ENCODE measurements around the gene SEMA3E. TPM values are rescaled to one million over a fixed set of nuclear protein-coding genes. Genes with fewer than 3 reads are reported as not detected.
"Not testable (repeated sequence)": the region's sequence is repeated elsewhere in the genome, so short reads cannot be mapped to it uniquely, and the experiment has no call there.

The SEMA3E gene
- total RNA-seq: 1 to 10 TPM in 1 of 2 donors, under 1 TPM in 1; 0.21 to 1.1 TPM
- long read RNA-seq: 0 reads

GRCh38 chr7:83648464-83649241 is at the start of gene SEMA3E:
Gene SEMA3E (minus strand): TSS chr7:83649139.
- intact Hi-C loops (cut with DNase I): no loop called here
- peak; percentile 19 for DNase-seq
- peak in 1 of 2 donors; percentile 69 for ATAC-seq

- DNase-seq (no peak), ATAC-seq (no peak)
- intact Hi-C loops (cut with DNase I): no loop called here
Observed at GRCh38 chr7:83697804-83698530, 49.0 kb upstream of the SEMA3E start.

DNA sequence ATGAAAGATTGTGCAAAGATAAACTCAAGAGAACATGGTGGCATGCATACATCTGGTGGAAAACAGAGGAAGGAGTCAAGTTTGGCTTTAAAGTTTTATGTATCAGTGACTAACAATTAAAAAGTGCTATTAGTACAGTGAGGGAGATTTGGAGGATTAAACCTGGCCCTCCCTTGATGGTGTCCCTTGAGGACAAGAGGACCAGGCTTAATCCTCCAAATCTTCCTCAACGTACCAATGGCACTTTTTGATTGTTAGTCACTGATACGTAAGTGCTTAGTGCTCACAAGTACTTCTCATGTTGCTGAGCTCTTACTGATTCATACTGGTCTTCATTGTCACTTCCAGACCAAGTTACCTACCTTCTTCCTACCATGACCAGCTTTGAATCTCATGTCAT is 47.2 kb upstream of the SEMA3E start:
- intact Hi-C loops (cut with DNase I): no loop called here
- DNase-seq: no peak
- no peak for ATAC-seq

DNA sequence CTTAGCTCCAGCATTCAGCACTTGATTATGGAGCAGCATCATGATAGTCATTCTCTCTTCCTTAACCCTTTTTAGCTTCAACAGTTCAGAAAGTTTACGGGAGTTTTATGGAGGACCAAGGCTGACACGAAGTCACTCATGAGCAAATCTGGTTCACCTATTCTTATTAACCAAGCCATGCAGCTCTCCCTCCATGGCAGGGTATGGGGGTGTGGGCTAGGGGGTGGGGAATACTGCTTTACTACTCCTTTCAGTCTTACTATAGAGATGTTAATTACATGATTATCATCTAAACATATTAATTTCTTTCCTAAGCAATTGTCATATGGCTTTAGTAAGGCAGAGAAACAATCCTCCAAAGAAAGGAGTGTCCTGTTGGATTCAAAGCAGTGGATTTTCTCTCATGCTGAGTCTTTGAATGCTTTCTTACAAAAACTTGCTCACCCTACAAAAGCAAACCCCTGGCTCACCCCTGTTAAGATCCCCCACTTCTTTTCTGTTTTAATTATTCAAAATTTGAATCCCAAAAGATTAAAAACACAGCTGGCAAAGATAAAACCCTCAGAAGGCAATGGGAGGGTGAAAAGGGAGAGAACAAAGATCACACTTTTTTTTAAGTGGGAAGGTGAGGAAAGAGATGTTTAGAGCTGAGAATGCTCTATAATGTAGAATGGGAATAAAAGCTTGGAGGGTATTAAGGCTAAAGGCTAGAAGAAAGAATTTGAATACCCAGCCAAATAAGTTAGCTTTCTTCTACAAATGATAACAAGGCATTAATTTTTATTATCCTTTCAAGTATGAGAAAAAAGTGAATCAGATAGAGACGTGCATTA is 46.4 kb upstream of the SEMA3E start:
- DNase-seq: no peak
- intact Hi-C loops (cut with DNase I): no loop called here
- no peak for ATAC-seq

- intact Hi-C loops (cut with DNase I): no loop called here
- ATAC-seq: no peak
Observed at GRCh38 chr7:83693256-83693655, 44.3 kb upstream of the SEMA3E start.

GRCh38 chr7:83691095-83691494 is 42.2 kb upstream of the SEMA3E start:
- ATAC-seq (no peak), DNase-seq (no peak)
- intact Hi-C loops (cut with DNase I): no loop called here

More at GRCh38 chr7:83693256-83693655, 44.3 kb upstream of the SEMA3E start:
- no peak for DNase-seq

DNA sequence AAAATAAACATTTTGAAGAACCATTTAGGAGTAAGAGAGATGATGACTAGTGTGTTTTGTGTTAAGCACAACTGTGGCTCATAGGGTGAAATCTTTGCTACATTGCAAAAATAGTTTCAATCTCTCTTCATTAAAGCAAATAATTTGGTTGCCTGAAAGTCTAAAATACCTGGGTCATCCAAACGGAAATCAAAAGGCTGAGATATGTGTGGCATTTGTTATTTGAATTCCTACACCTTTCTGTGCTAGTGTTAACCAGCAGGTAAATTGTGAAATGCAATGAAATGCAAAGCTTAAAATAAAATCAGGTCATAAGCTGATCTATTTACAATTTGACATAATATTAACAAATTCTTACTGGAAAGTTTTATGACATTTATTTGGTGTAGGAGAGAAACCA is 40.9 kb upstream of the SEMA3E start:
- ATAC-seq: no peak
- no peak for DNase-seq
- intact Hi-C loops (cut with DNase I): no loop called here

DNA sequence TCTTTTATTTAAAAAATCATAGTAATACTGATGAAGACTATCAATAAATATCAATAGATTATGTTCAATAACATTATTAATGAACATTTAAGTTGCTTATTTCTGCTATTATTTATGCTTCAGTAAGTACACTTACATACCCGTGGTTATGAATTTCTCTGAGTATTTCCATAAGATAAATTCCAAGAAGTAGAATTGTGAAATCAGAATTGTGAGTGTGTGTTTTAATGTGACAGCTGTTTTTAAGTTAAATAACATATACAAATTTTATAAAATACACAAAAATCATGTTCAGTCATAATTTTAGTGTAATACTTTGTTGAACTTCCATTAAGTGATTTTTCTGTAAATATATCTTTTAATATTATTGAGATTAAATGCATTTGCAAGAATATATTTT is 37.5 kb upstream of the SEMA3E start:
- ATAC-seq (no peak), DNase-seq (no peak)

GRCh38 chr7:83684928-83685327 is 36.0 kb upstream of the SEMA3E start:
- intact Hi-C loops (cut with DNase I): no loop called here
- ATAC-seq (no peak), DNase-seq (no peak)

More for the DNA sequence above, 37.5 kb upstream of the SEMA3E start:
- intact Hi-C loops (cut with DNase I): no loop called here

- no peak for ATAC-seq
- intact Hi-C loops (cut with DNase I): no loop called here
- no peak for DNase-seq
Observed at GRCh38 chr7:83681200-83681778, 32.4 kb upstream of the SEMA3E start.

- ATAC-seq: peak in 1 of 2 donors; percentile 95
- DNase-seq: peak; percentile 36
- intact Hi-C loops (cut with DNase I): no loop called here
Observed at GRCh38 chr7:83677180-83677866, 28.4 kb upstream of the SEMA3E start.

GRCh38 chr7:83673291-83673690 is 24.4 kb upstream of the SEMA3E start:
- intact Hi-C loops (cut with DNase I); ATAC-seq; DNase-seq: not testable (repeated sequence)

DNA sequence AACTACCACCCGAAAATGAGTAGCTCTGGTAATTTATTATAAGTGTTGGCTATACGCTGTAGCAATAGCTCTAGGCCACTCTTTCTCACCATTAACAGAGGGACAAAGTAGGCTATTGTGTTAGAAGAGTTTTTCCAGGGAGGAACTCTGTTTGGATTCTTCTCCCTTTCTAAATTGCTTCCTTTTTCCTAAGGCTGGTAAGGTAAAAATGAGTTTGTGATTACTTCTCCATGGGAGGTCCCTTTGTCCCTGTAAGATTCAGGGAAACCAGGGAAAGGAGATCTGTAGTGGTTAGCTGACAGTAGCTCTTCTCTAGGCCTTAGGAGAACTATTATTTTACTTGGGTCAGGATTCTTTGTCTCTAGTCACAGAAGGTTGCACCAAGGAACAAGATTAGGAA is 23.2 kb upstream of the SEMA3E start:
- intact Hi-C loops (cut with DNase I): no loop called here
- DNase-seq (no peak), ATAC-seq (no peak)

GRCh38 chr7:83663131-83663530 is 14.2 kb upstream of the SEMA3E start:
- intact Hi-C loops (cut with DNase I): no loop called here
- no peak for ATAC-seq
- no peak for DNase-seq

DNA sequence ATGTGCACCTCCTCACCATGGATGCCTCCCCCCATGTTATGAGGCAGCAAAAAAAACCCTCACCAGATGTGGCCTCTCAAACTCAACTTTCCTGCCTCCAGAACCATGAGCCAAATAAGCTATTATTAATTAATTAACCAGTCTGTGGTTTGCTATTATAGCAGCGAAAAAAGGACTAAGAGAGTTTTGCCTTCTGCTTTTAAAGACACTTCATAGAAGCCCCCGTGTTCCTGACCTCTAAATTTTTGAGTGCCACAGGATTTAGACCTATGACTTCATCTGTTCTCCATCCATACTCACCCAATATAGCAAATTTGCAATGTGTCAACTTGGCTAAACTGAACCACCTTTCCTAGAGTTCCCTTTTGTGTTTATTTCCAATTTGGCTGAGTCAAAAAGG is 9.2 kb upstream of the SEMA3E start:
- DNase-seq: no peak
- intact Hi-C loops (cut with DNase I): loop anchor here in 1 of 2 donors (5.0 kb wide), 1 partner anchor 246 kb away; no protein-coding TSS in a partner anchor
- no peak for ATAC-seq

DNA sequence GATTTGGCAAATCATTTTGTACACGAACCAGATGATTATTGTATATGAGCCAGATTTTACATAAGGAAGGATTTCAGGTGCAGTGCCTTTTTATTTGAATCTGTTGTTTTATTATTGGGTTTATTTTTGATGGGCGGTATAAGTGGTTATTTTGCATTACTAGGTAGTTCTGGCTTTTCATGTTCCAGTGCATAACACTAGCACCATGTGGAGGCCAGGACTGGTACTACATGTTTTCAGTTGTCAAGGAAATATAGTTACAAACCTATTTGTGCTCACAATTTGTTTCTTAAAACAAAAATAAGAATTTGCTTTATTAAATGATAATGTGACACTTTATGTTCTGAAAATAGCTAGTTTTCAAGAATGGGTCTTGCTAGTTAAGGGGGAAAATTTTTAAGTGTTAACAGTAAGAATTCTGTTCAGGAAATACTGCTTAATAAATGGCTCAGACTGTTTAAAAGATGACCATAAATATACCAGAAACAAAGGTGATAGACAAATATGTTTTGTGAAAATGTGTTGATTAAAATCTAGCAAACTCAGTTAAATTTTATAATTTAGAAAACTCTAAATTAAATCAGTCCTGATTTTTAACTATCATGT is 7.1 kb upstream of the SEMA3E start:
- ATAC-seq: no peak

GRCh38 chr7:83652481-83652880 is 3.5 kb upstream of the SEMA3E start:
- intact Hi-C loops (cut with DNase I): no loop called here
- no peak for DNase-seq
- ATAC-seq: no peak

More for the DNA sequence above, 7.1 kb upstream of the SEMA3E start:
- DNase-seq: no peak
- intact Hi-C loops (cut with DNase I): loop anchor here in 1 of 2 donors (5.0 kb wide), 1 partner anchor 244 kb away; no protein-coding TSS in a partner anchor

DNA sequence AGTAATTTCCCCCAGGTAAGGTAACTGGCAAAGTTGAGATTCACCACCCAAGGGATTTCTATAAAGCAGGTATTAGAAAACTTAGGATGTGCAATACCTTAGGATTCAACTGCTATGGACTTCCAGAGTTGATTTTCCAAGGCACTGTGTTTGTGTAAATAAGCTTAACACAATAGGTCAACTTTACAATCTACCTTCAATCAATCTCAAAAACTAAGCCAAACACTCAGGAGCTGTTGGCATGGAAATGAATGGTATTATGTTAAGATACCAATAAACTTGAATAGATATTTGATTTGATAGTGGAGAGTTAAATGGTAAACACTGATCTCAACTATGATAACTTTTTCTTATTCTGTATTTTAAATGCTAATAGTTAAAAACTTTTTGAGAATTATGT is 762 bp upstream of the SEMA3E start:
- DNase-seq (no peak), ATAC-seq (no peak)
- intact Hi-C loops (cut with DNase I): no loop called here
